ENCODE measurements around the gene CPT1C. TPM values are rescaled to one million over a fixed set of nuclear protein-coding genes. Genes with fewer than 3 reads are reported as not detected.

CPT1C gene
- total and polyA plus RNA-seq, 2 of the 8 experiments (the other 6 are each of a cell fraction or from before 2014, with no cell fraction given): 79.6 to 91.8 TPM

DNA sequence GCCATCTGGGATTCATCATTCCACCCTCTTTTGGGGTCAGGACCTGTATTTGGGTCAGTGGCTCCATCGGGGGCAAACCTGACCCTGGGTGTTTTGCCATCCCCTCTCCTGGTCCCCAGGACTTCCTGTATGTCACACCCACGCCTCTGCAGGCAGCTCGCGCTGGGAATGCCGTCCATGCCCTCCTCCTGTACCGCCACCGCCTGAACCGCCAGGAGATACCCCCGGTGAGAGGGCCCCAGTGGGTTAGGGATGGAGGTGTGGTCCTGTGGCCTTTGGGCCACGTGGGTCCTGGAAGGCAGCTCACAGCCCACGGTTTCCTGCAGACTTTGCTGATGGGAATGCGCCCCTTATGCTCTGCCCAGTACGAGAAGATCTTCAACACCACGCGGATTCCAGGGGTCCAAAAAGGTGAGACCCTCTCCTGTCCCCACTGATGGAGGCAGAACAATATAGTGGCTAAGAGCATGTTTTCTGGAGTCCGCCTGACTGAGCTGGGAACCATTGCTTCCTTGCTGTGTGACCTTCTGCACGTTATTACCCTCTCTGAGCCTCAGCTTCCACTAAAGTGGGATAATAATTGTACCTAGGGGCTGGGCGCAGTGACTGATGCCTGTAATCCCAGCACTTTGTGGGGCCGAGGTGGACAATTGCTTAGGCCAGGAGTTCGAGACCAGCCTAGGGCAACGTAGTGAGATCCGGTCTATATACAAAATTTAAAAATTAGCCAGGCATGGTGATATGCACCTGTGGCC is 14.1 kb downstream of the CPT1C start:
- Histone ChIP-seq H2BK12ac (ENCODE audit: low read depth, low read length) (no peak overlapping the region), H2BK120ac (replicated peaks; ENCODE audit: low read depth, low read length) (no peak overlapping the region), H2AFZ (ENCODE audit: low read length) (no peak overlapping the region), H2BK20ac (ENCODE audit: low read length) (no peak overlapping the region), H4K5ac (ENCODE audit: insufficient read length, low read depth, low read length) (no peak overlapping the region), H3K4me1 (replicated peaks in 1 of 4; ENCODE audit: control insufficient read depth in 3 of 4, insufficient read depth in 4 of 4, low read length in 3 of 4) (no peaks in the 10 kb centered on the region), H3K18ac (ENCODE audit: extremely low read depth, low read length) (no peak overlapping the region), H3K36me3 (ENCODE audit: control insufficient read depth in 2 of 4, insufficient read depth in 4 of 4, low read length in 3 of 4) (peaks cover 10 to 32% (median 21%) of the 10 kb centered on the region in 4 experiments; a peak in 7 of 8 replicates), H2BK15ac (ENCODE audit: low read length) (no peak overlapping the region), H3K27ac (ENCODE audit: low read depth, low read length) (no peak overlapping the region), H3K4me2 (ENCODE audit: insufficient read depth in 1 of 2, low read depth in 2 of 2, low read length in 2 of 2) (no peak overlapping the region), H3K4me3 (ENCODE audit: extremely low read depth in 1 of 4, insufficient read depth in 2 of 4, low read depth in 3 of 4, low read length in 4 of 4) (no peak overlapping the region), H4K20me1 (replicated peaks in 1 of 2; ENCODE audit: control insufficient read depth in 1 of 2, insufficient read depth in 2 of 2, low read length in 2 of 2) (peaks cover 0 to 2% of the 10 kb centered on the region in 2 experiments), H3K23ac (ENCODE audit: insufficient read length) (no peak overlapping the region), H3K9me3 (ENCODE audit: insufficient read depth in 2 of 2, low read depth in 1 of 2, low read length in 1 of 2) (no peaks in the 10 kb centered on the region), H2AK5ac (ENCODE audit: low read depth, low read length) (no peak overlapping the region), H3K56ac (replicated peaks; ENCODE audit: insufficient read length, low read depth, low read length) (no peak overlapping the region), H3K23me2 (ENCODE audit: low read depth, low read length) (peaks cover 6% of the 10 kb centered on the region; the same call in 1 of the 2 replicates), H3K4ac (replicated peaks; ENCODE audit: insufficient read length, low read depth, low read length) (no peak overlapping the region), H3K79me2 (ENCODE audit: control insufficient read depth in 1 of 2, insufficient read depth in 2 of 2, low read length in 2 of 2) (no peaks in the 10 kb centered on the region; a peak in 1 of 4 replicates), H2BK5ac (ENCODE audit: low read depth, low read length) (no peak overlapping the region), H4K91ac (replicated peaks; ENCODE audit: insufficient read length, low read length) (no peak overlapping the region), H4K8ac (ENCODE audit: extremely low read depth, insufficient read depth, low read length) (no peak overlapping the region), H3K79me1 (ENCODE audit: low read depth, low read length) (no peaks in the 10 kb centered on the region), H3K14ac (ENCODE audit: insufficient read length) (no peak overlapping the region), H3K9ac (replicated peaks in 1 of 4; ENCODE audit: extremely low read depth in 1 of 4, low read depth in 3 of 4, low read length in 3 of 4) (no peak overlapping the region), H3K27me3 (replicated peaks in 1 of 4; ENCODE audit: control insufficient read depth in 3 of 4, extremely low read depth in 1 of 4, insufficient read depth in 3 of 4, low read length in 3 of 4) (no peaks in the 10 kb centered on the region)
- no peak for TF ChIP-seq PHF8 (conservative IDR thresholded peaks at IDR 0.05; ENCODE audit: low read depth, low read length)
- TF ChIP-seq BCL11A (IDR thresholded peaks at IDR 0.05; ENCODE audit: low read depth in 2 of 2, low read length in 2 of 2): no peak
- no peak for TF ChIP-seq BRCA1 (IDR thresholded peaks at IDR 0.05; ENCODE audit: low read depth, low read length)
- no peak for TF ChIP-seq SRF (IDR thresholded peaks at IDR 0.05; ENCODE audit: low read depth, low read length)
- no peak for TF ChIP-seq MAFK (IDR thresholded peaks at IDR 0.05; ENCODE audit: low read depth, low read length)
- no peak for TF ChIP-seq ASH2L (IDR thresholded peaks at IDR 0.05; ENCODE audit: low read length)
- TF ChIP-seq CHD2 (IDR thresholded peaks at IDR 0.05; ENCODE audit: low read length): no peak
- TF ChIP-seq TAF7 (optimal IDR thresholded peaks at IDR 0.05; ENCODE audit: borderline replicate concordance, low read depth, low read length): no peak
- TF ChIP-seq POLR2A (IDR thresholded peaks at IDR 0.05; ENCODE audit: control extremely low read depth in 1 of 2, low read depth in 2 of 2, low read length in 2 of 2): no peak
- no peak for TF ChIP-seq HDAC2 (IDR thresholded peaks at IDR 0.05; ENCODE audit: borderline replicate concordance in 1 of 2, low read depth in 2 of 2, low read length in 2 of 2)
- no peak for TF ChIP-seq ZNF274 (IDR thresholded peaks at IDR 0.05; ENCODE audit: borderline replicate concordance, extremely low read depth, low read length)
- no peak for TF ChIP-seq KDM5A (IDR thresholded peaks at IDR 0.05; ENCODE audit: low read length)
- FAIRE-seq (no peak), DNase-seq (ENCODE audit: low read depth in 1 of 2, low spot score in 2 of 2) (no peak)
- POLR2A ChIA-PET (ENCODE audit: partially characterized antibody): interaction anchor here (0.9 to 3.4 kb wide), 5 partner anchors 9 to 29 kb away, joined by 3 to 14 read pairs (median 4); partner anchors contain the start of gene CPT1C
- 91% methylated on average over 22 of the region's 22 CpGs; no CpG with 5 or more reads in 1 of the 2 experiments for WGBS, 2 experiments (ENCODE audit: extremely low coverage in 1 of 2, insufficient coverage in 1 of 2, insufficient read length in 1 of 2, insufficient replicate concordance in 2 of 2, low coverage in 1 of 2, low lambda C conversion rate in 2 of 2, missing lambda C conversion rate in 1 of 2)
- CTCF ChIA-PET (ENCODE audit: partially characterized antibody): interaction anchor here (2.3 kb wide), 1 partner anchor 12 kb away, joined by 13 read pairs; no protein-coding TSS in a partner anchor

All from H1 (cell line).